Activated naive CD4-positive, alpha-beta T cell treated with anti-CD3 and anti-CD28 coated beads, Interleukin-2, amount 10 ng/mL, durations not matched to agents 7 days and 5 days (primary cell): ENCODE data around the gene NEURL3.

ENCODE experiments used
- CTCF ChIA-PET: fragments of 350-600 bp; sonication (Branson Sonifier 250); formaldehyde crosslinking; loops from one replicate; lab custom pipeline; 2021; ENCODE audit warnings: antibody characterized with exemption; lab: Charles Lee
- DNase-seq: peaks from one replicate; pipeline ENCODE4 v3.0.0-alpha.2; 2020
- H3K27ac Mint-ChIP-seq: one replicate; pipeline ENCODE4 v1.8.0; 2021; ENCODE audit warnings: mild to moderate bottlenecking, moderate library complexity, mixed read lengths
- H3K27me3 Mint-ChIP-seq: one replicate; pipeline ENCODE4 v1.8.0; 2021; ENCODE audit warnings: mild to moderate bottlenecking, mixed read lengths
- H3K36me3 Mint-ChIP-seq: one replicate; pipeline ENCODE4 v1.8.0; 2021; ENCODE audit warnings: mixed read lengths
- H3K4me1 Mint-ChIP-seq: one replicate; pipeline ENCODE4 v1.8.0; 2021; ENCODE audit warnings: mixed read lengths
- H3K4me3 Mint-ChIP-seq: one replicate; pipeline ENCODE4 v1.8.0; 2021; ENCODE audit warnings: mild to moderate bottlenecking, moderate library complexity, mixed read lengths
- H3K9me3 Mint-ChIP-seq: one replicate; pipeline ENCODE4 v1.8.0; 2021; ENCODE audit warnings: mixed read lengths

NEURL3 gene

DNA sequence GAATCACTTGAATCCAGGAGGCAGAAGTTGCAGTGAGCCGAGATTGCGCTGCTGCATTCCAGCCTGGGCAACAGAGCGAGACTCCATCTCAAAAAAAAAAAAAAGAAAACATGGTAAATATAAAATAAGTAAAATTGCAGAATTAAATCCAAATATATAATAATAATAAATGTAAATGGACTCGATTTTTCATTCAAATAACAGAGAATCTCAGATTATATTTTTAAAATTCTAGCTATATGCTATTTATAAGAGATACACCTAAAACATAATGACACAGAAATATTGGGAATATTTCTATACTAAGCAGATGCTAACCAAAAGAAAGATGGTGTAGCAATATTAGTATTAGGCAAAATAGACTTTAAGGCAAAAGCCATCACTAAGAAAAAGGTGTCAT is 15.1 kb upstream of the NEURL3 start:
- no peak for DNase-seq
- peaks cover 19% of the 10 kb centered on the region for H3K27me3 Mint-ChIP-seq
- peaks cover 29% of the 10 kb centered on the region for H3K4me1 Mint-ChIP-seq
- CTCF ChIA-PET: interaction anchor here (0.7 to 1.2 kb wide), 2 partner anchors 8 to 10 kb away, joined by 3 read pairs; no protein-coding TSS in a partner anchor
- H3K36me3 Mint-ChIP-seq: peaks cover 6% of the 10 kb centered on the region
- peaks cover 18% of the 10 kb centered on the region for H3K9me3 Mint-ChIP-seq
- no peak overlapping the region for H3K27ac Mint-ChIP-seq
- H3K4me3 Mint-ChIP-seq: no peak overlapping the region

DNA sequence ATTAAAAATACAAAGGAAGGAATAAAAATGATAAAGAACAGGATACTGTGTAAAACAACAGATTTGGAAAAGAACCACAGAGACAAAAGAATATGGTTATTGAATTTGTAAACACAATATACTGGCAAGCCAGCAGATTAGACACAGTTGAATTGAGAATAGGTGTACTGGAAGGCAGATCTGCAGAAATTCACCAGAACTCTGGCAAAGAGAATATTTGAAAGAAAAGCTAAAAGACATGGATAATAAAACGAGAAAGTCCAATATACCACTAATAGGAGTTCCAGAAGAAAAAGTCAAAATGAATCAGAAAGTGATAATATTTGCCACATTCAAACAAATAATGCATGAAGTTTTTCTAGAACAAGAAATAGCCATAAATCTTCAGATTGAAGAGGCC is 11.9 kb upstream of the NEURL3 start:
- H3K4me3 Mint-ChIP-seq: no peak overlapping the region
- CTCF ChIA-PET: no interaction called here
- peaks cover 28% of the 10 kb centered on the region for H3K27me3 Mint-ChIP-seq
- no peak overlapping the region for H3K27ac Mint-ChIP-seq
- H3K4me1 Mint-ChIP-seq: no peaks in the 10 kb centered on the region
- DNase-seq: no peak
- peaks cover 18% of the 10 kb centered on the region for H3K9me3 Mint-ChIP-seq
- H3K36me3 Mint-ChIP-seq: peaks cover 6% of the 10 kb centered on the region

DNA sequence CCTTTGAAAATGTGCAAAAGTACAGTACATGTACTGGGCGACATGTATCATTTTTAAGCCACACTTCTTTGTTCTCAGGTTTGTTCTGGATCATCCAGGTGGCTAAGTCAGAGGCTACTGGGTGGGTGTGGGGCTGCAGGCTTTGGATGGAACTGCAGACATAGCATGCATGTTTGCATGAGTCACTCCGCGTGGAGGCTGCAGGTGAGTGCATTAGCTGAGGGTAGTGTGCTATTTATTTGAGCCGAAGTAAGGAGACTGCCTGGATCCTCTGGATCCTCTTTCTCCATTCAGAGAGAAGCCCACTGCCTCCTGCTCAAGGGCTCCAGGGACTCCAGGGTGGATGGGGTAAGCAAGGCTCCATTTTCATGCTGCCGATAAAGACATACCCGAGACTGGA is 9.4 kb upstream of the NEURL3 start:
- H3K27ac Mint-ChIP-seq: no peak overlapping the region

DNA sequence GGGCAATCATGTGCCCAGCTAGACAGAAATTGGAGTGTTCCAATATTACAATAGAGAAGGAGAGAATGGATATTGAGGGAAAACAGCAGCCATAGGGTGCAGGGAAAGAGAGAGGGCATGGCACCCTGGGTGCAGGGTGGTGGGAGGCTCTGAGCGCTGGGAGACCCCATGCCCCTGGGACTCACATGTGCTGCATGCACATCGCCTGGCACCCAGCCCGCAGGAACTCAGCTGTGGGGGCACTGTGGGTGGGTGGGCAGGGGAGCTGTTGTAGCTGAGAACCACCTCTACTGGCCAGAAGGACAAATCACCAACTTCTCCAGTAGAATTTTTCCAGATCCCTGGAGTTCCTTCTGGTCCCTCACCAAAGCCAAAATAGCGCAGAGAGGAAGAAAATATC is 7.2 kb upstream of the NEURL3 start:
- peaks cover 57% of the 10 kb centered on the region for H3K27me3 Mint-ChIP-seq
- no peak overlapping the region for H3K4me3 Mint-ChIP-seq
- H3K36me3 Mint-ChIP-seq: peaks cover 6% of the 10 kb centered on the region
- peaks cover 15% of the 10 kb centered on the region for H3K9me3 Mint-ChIP-seq
- DNase-seq: no peak
- peaks cover 18% of the 10 kb centered on the region for H3K4me1 Mint-ChIP-seq
- CTCF ChIA-PET: interaction anchor here (0.8 to 8.5 kb wide), 4 partner anchors 43 to 156 kb away, joined by 3 to 158 read pairs (median 27); no protein-coding TSS in a partner anchor
- no peak overlapping the region for H3K27ac Mint-ChIP-seq

More for the DNA sequence above, 9.4 kb upstream of the NEURL3 start:
- Mint-ChIP-seq H3K27me3 (peaks cover 47% of the 10 kb centered on the region), H3K9me3 (peaks cover 18% of the 10 kb centered on the region), H3K4me1 (peaks cover under 1% of the 10 kb centered on the region), H3K4me3 (no peak overlapping the region), H3K36me3 (peaks cover 6% of the 10 kb centered on the region)
- CTCF ChIA-PET: interaction anchor here (0.7 to 0.9 kb wide), 2 partner anchors 55 to 107 kb away, joined by 3 read pairs; no protein-coding TSS in a partner anchor
- DNase-seq: no peak

- Mint-ChIP-seq H3K4me3 (no peak overlapping the region), H3K9me3 (peaks cover 10% of the 10 kb centered on the region), H3K27me3 (peaks cover 57% of the 10 kb centered on the region), H3K36me3 (peaks cover 2% of the 10 kb centered on the region), H3K4me1 (peaks cover 20% of the 10 kb centered on the region), H3K27ac (no peak overlapping the region)
- CTCF ChIA-PET: interaction anchor here (0.7 to 8.5 kb wide), 4 partner anchors 10 to 105 kb away, joined by 3 to 158 read pairs (median 30); no protein-coding TSS in a partner anchor
- DNase-seq: no peak
Measured at GRCh38 chr2:96511851-96512250, 6.7 kb upstream of the NEURL3 start.

DNA sequence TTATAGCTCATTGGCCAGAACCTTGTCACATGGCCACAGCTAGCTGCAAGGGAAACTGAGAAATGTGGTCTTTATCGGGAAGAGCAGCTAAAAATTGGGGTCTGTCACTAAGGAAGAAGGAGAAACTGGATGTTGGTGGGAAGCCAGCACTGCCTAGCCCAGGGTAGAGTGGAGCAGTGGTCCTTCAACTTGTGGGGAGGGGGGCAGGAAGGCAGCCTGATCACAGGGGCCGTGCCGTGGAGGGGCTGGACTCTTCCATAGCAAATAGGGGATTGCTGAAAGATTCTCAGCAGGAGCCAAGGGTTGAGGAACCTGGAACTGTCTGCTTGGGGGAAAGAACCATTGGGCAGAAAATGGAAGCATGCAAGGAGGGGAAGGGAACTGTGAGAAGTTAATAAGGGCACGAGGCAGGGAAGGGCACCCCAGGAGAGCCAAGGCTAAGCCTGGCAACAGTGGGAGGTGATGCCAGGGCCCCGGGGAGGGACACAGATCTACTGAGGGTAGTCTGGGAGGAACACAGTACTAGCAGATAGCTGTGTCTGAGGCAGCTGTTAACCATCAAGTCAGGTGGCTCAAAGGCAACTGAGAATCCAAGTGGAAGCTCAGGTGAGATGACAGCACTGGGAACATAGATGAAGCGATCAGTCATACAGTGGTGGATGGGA is 5.9 kb upstream of the NEURL3 start:
- no peaks in the 10 kb centered on the region for H3K36me3 Mint-ChIP-seq
- CTCF ChIA-PET: interaction anchor here (0.7 to 8.5 kb wide), 12 partner anchors 10 to 372 kb away, joined by 3 to 158 read pairs (median 4); partner anchors contain the start of gene ASTL
- H3K27me3 Mint-ChIP-seq: peaks cover 55% of the 10 kb centered on the region
- H3K4me3 Mint-ChIP-seq: no peak overlapping the region
- peaks cover 20% of the 10 kb centered on the region for H3K4me1 Mint-ChIP-seq
- H3K9me3 Mint-ChIP-seq: peaks cover 5% of the 10 kb centered on the region
- no peak overlapping the region for H3K27ac Mint-ChIP-seq
- no peak for DNase-seq

DNA sequence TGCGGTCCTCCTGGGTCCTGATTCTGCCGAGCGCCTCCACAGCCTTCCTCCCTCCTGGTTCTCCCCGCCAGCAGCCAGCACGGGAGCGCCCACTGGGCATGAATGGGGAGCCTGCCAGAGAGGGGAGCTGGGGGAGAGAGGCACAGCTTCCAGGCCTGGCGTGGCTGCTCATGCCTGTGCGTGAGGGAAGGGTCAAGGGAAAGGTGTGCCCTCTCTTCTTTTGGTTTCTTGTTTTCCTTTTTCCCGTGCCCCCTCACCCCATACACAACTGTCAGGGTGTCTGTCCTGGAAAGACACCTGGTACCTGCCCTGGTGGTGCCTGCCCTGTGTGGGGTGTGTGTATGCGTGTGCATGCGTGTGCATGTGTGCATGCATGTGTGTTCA is 4.7 kb upstream of the NEURL3 start:
- Mint-ChIP-seq H3K4me3 (no peak overlapping the region), H3K27ac (no peak overlapping the region), H3K27me3 (peaks cover 44% of the 10 kb centered on the region), H3K9me3 (no peaks in the 10 kb centered on the region), H3K36me3 (no peaks in the 10 kb centered on the region), H3K4me1 (peaks cover 20% of the 10 kb centered on the region)
- CTCF ChIA-PET: interaction anchor here (0.9 to 8.5 kb wide), 15 partner anchors 18 to 371 kb away, joined by 3 to 158 read pairs (median 5); partner anchors contain the start of gene ASTL
- DNase-seq: no peak

DNA sequence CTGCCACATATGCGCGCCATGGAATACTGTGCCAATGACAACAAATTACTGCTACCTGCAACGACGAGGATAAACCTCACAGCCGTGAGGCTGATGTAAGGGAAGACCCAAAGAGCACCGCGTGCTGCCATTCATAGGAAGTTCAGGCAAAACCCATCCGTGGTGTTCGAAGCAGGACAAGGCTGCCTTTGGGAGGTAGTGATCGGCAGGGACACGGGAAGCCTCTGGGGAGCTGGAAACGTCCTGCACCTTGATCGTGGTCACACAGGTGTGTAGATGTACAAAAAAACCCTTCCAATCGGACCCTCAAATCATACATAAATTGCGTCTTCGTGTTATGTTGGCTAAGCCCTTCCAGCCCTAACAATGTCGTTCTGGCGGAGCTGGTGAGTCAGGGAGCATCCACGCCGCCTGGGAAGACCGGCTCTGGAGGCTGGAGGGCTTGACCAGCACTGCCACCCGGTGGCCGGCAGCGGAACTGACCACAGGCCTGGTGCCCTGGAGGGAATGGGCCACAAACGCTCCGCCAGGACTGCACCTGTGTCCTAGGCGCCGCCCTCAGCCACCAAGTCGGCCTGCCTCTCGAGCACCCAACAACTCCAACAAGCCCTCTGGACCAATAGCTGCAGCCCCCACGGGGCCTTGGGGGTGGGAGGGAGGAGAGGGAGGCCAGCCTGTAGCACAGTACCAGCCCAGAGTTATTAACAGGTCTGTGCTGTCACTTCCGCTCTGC is 4.1 kb upstream of the NEURL3 start:
- Mint-ChIP-seq H3K27ac (no peak overlapping the region), H3K27me3 (peaks cover 39% of the 10 kb centered on the region), H3K36me3 (no peaks in the 10 kb centered on the region), H3K4me1 (peaks cover 20% of the 10 kb centered on the region), H3K4me3 (peak overlapping the region; percentile 33), H3K9me3 (no peaks in the 10 kb centered on the region)
- CTCF ChIA-PET: interaction anchor here (0.7 to 8.5 kb wide), 18 partner anchors 10 to 206 kb away, joined by 3 to 158 read pairs (median 4); partner anchors contain the start of gene NCAPH
- peak; percentile 73 for DNase-seq

DNA sequence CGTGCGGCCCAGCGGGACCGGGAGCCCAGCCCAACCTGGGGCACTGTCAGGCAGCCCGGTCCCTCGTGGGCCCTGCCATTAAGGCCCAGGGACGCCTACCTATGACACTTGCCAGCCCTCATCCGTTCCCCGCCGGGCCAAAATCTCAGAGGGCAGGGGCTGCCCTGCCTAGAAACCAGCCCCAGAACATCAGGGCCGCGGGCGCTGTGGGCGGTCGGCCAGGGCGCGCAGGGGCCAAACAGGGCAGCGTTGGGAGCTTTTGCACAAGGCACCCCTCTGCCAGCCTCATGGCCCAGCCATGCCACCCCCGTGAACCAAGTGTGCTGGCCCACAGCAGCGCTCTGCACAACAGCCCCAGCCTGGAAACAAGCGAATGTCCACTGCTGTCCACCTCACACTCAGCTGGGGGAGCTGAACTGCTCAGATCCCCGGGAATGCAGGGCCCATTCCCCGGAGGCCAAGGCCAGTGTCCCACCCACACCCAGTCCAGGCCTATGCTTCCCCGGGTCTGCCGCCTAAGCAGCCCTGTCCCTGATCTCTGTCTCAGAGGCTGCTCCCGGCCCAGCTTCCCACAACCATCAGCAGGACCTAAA is 3.5 kb upstream of the NEURL3 start:
- Mint-ChIP-seq H3K36me3 (no peaks in the 10 kb centered on the region), H3K4me1 (peaks cover 20% of the 10 kb centered on the region), H3K4me3 (no peak overlapping the region), H3K9me3 (no peaks in the 10 kb centered on the region), H3K27me3 (peaks cover 39% of the 10 kb centered on the region), H3K27ac (no peak overlapping the region)
- DNase-seq: no peak
- CTCF ChIA-PET: interaction anchor here (0.7 to 8.5 kb wide), 16 partner anchors 10 to 205 kb away, joined by 3 to 158 read pairs (median 4); partner anchors contain the start of gene NCAPH

DNA sequence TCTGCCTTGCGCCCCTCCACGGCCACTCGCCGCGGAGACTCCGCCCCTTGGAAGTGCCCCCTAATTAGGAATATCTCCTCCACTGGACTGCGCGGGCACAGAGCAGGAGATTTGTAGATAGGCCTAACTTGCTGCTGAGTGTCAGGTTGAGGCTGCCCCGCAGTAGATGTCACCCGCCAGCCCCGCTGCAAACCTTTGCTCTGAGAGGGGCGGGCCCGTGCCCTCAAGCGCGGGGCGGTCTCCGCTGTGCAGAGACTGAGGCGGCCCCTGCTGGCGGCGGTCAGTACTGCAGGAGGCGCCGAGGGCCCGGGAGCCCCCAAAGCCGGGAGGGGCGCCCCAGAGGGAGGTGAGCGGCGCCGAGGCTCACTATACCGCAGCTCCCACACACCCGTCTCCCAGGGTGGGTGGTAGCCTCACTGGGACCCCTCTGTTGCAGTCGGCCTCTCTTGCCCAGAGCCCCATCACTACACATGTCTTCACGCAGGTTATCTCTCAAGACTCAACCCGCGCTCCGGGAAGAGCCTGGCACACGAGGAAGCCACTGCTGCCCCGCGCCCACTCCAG is 2.9 kb upstream of the NEURL3 start:
- peaks cover 35% of the 10 kb centered on the region for H3K27me3 Mint-ChIP-seq
- peak overlapping the region; percentile 52 for H3K27ac Mint-ChIP-seq
- H3K4me1 Mint-ChIP-seq: peaks cover 20% of the 10 kb centered on the region
- no peaks in the 10 kb centered on the region for H3K9me3 Mint-ChIP-seq
- H3K36me3 Mint-ChIP-seq: no peaks in the 10 kb centered on the region
- CTCF ChIA-PET: interaction anchor here (0.8 to 8.5 kb wide), 11 partner anchors 12 to 187 kb away, joined by 3 to 158 read pairs (median 4); no protein-coding TSS in a partner anchor
- peak; percentile 91 for DNase-seq
- peak overlapping the region; percentile 67 for H3K4me3 Mint-ChIP-seq

DNA sequence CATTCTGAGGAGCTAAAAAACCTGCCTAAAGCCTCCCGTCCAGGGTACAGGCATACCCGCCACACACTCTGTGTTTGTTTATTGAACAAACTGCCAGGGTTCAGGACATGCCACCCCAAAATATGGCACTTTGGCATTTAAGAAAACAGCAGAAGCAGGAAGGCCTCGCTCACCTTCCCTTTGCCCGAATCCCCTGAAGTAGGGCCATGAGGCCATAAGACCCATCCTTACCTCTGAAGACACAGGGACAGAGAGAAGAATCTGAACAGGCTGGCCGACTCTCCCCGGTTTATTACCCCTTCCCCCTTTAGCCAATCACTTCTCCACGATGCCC is 1.7 kb upstream of the NEURL3 start:
- no peak overlapping the region for H3K4me3 Mint-ChIP-seq
- CTCF ChIA-PET: interaction anchor here (0.7 to 8.5 kb wide), 3 partner anchors 26 to 243 kb away, joined by 3 to 158 read pairs (median 4); no protein-coding TSS in a partner anchor
- peaks cover 27% of the 10 kb centered on the region for H3K27me3 Mint-ChIP-seq
- no peaks in the 10 kb centered on the region for H3K9me3 Mint-ChIP-seq
- no peak overlapping the region for H3K27ac Mint-ChIP-seq
- peaks cover 26% of the 10 kb centered on the region for H3K4me1 Mint-ChIP-seq
- DNase-seq: no peak
- no peaks in the 10 kb centered on the region for H3K36me3 Mint-ChIP-seq

DNA sequence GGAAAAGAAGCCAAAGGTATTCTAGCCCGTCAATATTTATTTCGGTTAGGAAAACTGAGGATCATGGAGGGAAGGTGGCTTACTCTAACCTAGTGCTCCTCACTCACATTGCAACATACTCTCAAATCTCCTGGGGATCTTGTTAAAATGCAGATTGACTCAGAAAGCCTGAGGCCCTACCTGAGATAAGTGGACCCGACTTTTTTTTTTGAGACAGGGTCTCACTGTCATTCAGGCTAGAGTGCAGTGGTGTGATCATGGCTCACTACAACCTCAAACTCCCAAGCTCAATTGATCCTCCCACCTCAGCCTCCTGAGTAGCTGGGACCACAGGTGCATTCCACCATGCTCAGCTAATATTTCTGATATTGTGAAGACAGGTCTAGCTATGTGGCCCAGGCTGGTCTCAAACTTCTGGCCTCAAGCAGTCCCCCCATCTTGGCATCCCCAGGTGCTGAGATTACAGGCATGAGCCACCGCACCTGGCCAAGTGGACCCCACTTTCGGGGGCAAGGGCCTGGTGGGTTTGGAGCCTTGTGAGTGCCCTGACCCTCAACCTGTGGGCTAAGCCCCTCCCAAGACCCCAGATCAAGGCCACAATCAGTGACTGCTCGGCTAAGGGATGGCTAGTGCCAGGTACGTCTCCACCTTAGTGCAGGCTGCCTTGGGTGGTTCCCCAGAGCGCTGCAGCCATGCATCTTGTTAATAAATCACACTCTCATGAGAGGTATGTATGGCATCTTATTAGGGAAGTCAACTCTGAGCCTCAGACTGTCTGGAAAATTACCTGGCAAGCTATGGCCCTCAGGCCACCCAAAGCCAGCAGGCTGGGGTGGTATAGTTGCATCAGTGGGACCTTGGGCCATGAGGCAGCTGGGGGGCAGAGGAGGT is 1.1 kb upstream of the NEURL3 start:
- Mint-ChIP-seq H3K9me3 (no peaks in the 10 kb centered on the region), H3K4me3 (no peak overlapping the region), H3K4me1 (peaks cover 32% of the 10 kb centered on the region), H3K27ac (no peak overlapping the region), H3K36me3 (no peaks in the 10 kb centered on the region), H3K27me3 (peaks cover 26% of the 10 kb centered on the region)
- no peak for DNase-seq
- CTCF ChIA-PET: interaction anchor here (0.6 to 8.5 kb wide), 5 partner anchors 25 to 243 kb away, joined by 3 to 158 read pairs (median 3); no protein-coding TSS in a partner anchor
